H9 (cell line): Measurements from ENCODE around the gene CFAP61. TPM values are rescaled to one million over a fixed set of nuclear protein-coding genes. Genes with fewer than 3 reads are reported as not detected.

Source experiments
- DNase-seq: peaks from one replicate; pipeline ENCODE4 v3.0.0-alpha.2; 2017
- H2AFZ ChIP-seq: one replicate; pipeline ENCODE4 v1.6.1; 2013; ENCODE audit warnings: mild to moderate bottlenecking, low read length, control low read depth, moderate library complexity
- H2AK5ac ChIP-seq: 2 replicates; pipeline ENCODE4 v1.6.1; 2013; ENCODE audit warnings: low read length, control low read depth, mixed read lengths; ENCODE audit not compliant: insufficient read length
- H2BK120ac ChIP-seq: one replicate; pipeline ENCODE4 v1.6.1; 2013; ENCODE audit warnings: low read depth, mild to moderate bottlenecking, low read length, control low read depth, inconsistent platforms; ENCODE audit not compliant: poor library complexity, severe bottlenecking
- H2BK12ac ChIP-seq: 2 replicates; pipeline ENCODE4 v1.6.1; 2013; ENCODE audit warnings: low read length, control low read depth, mixed read lengths, low read depth; ENCODE audit not compliant: insufficient read length
- H2BK15ac ChIP-seq: 2 replicates; pipeline ENCODE4 v1.6.1; 2013; ENCODE audit warnings: low read depth, low read length, control low read depth
- H2BK20ac ChIP-seq: one replicate; pipeline ENCODE4 v1.6.1; 2013; ENCODE audit warnings: low read depth, mild to moderate bottlenecking, low read length, control low read depth, inconsistent platforms; ENCODE audit not compliant: poor library complexity, severe bottlenecking
- H2BK5ac ChIP-seq: 2 replicates; pipeline ENCODE4 v1.6.1; 2013; ENCODE audit warnings: low read length, control low read depth, mixed read lengths; ENCODE audit not compliant: insufficient read length
- H3K14ac ChIP-seq: 2 replicates; pipeline ENCODE4 v1.6.1; 2013; ENCODE audit warnings: low read length, control low read depth; ENCODE audit not compliant: insufficient read depth
- H3K18ac ChIP-seq: 2 replicates; pipeline ENCODE4 v1.6.1; 2013; ENCODE audit warnings: low read depth, mild to moderate bottlenecking, mixed read lengths, low read length, control low read depth; ENCODE audit not compliant: insufficient read length
- H3K23ac ChIP-seq: 2 replicates; pipeline ENCODE4 v1.6.1; 2013; ENCODE audit warnings: low read length, control low read depth, mixed read lengths, low read depth; ENCODE audit not compliant: insufficient read length
- H3K23me2 ChIP-seq: 2 replicates; pipeline ENCODE4 v1.6.1; 2013; ENCODE audit warnings: low read depth, mild to moderate bottlenecking, mixed read lengths, low read length, control low read depth; ENCODE audit not compliant: insufficient read length, poor library complexity, severe bottlenecking
- H3K27ac ChIP-seq: 2 replicates; pipeline ENCODE4 v1.5.1; 2013; ENCODE audit warnings: low read length, control low read depth, mixed read lengths, low read depth; ENCODE audit not compliant: insufficient read length
- H3K27me3 ChIP-seq: 2 replicates; pipeline ENCODE4 v1.6.1; 2013; ENCODE audit warnings: low read length, control low read depth, inconsistent platforms; ENCODE audit not compliant: insufficient read depth
- H3K4ac ChIP-seq: 2 replicates; pipeline ENCODE4 v1.6.1; 2013; ENCODE audit warnings: low read depth, mild to moderate bottlenecking, control low read depth, inconsistent platforms, low read length, moderate library complexity
- H3K4me1 ChIP-seq: 2 replicates; pipeline ENCODE4 v1.6.1; 2013; ENCODE audit warnings: low read length, control low read depth, inconsistent platforms; ENCODE audit not compliant: insufficient read depth
- H3K4me2 ChIP-seq: 2 replicates; pipeline ENCODE4 v1.6.1; 2013; ENCODE audit warnings: low read length, control low read depth, mixed read lengths; ENCODE audit not compliant: insufficient read length, insufficient read depth
- H3K56ac ChIP-seq: 2 replicates; pipeline ENCODE4 v1.6.1; 2013; ENCODE audit warnings: low read depth, mild to moderate bottlenecking, mixed read lengths, low read length, control low read depth; ENCODE audit not compliant: insufficient read length
- H3K79me1 ChIP-seq: 2 replicates; pipeline ENCODE4 v1.6.1; 2013; ENCODE audit warnings: low read depth, mild to moderate bottlenecking, moderate library complexity, low read length, control low read depth, inconsistent platforms; ENCODE audit not compliant: insufficient read depth, poor library complexity, severe bottlenecking
- H3K79me2 ChIP-seq: 2 replicates; pipeline ENCODE4 v1.6.1; 2013; ENCODE audit warnings: low read length, control low read depth, inconsistent platforms; ENCODE audit not compliant: insufficient read depth
- H3K9ac ChIP-seq: 2 replicates; pipeline ENCODE4 v1.6.1; 2013; ENCODE audit warnings: low read length, control low read depth, mixed read lengths; ENCODE audit not compliant: insufficient read length; ENCODE audit errors: extremely low read depth
- H3K9me3 ChIP-seq: one replicate; pipeline ENCODE4 v1.6.1; 2013; ENCODE audit warnings: low read depth, low read length, inconsistent platforms; ENCODE audit not compliant: control insufficient read depth
- H3T11ph ChIP-seq: one replicate; pipeline ENCODE4 v1.6.1; 2013; ENCODE audit warnings: mild to moderate bottlenecking, low read length, control low read depth, inconsistent platforms
- H4K20me1 ChIP-seq: one replicate; pipeline ENCODE4 v1.6.1; 2013; ENCODE audit not compliant: control insufficient read depth, insufficient read length, insufficient read depth
- H4K5ac ChIP-seq: 2 replicates; pipeline ENCODE4 v1.6.1; 2013; ENCODE audit warnings: low read depth, mild to moderate bottlenecking, mixed read lengths, low read length, control low read depth; ENCODE audit not compliant: insufficient read length
- H4K8ac ChIP-seq: replicated peaks from 2 replicates; pipeline ENCODE4 v1.6.1; 2013; ENCODE audit warnings: low read length, control low read depth, mixed read lengths, low read depth; ENCODE audit not compliant: insufficient read length
- H4K91ac ChIP-seq: 2 replicates; pipeline ENCODE4 v1.6.1; 2013; ENCODE audit warnings: low read depth, mild to moderate bottlenecking, moderate library complexity, mixed read lengths, low read length, control low read depth; ENCODE audit not compliant: insufficient read length
- H3K27ac Mint-ChIP-seq, 3 experiments: 2 replicates in 2 of 3; 3 replicates in 1 of 3; pipeline ENCODE4 v1.8.0; 2020 to 2021; ENCODE audit warnings: mixed read lengths in 3 of 3, mild to moderate bottlenecking in 1 of 3, moderate library complexity in 1 of 3
- H3K27me3 Mint-ChIP-seq: 2 replicates; pipeline ENCODE4 v1.8.0; 2021; ENCODE audit warnings: low read depth, mild to moderate bottlenecking, moderate library complexity, mixed read lengths
- H3K36me3 Mint-ChIP-seq, 3 experiments: 2 replicates in 2 of 3; 3 replicates in 1 of 3; pipeline ENCODE4 v1.8.0; 2020 to 2021; ENCODE audit warnings: low read depth in 3 of 3, mixed read lengths in 3 of 3; ENCODE audit not compliant: insufficient read depth in 1 of 3
- H3K4me1 Mint-ChIP-seq, 2 experiments: 2 replicates each; pipeline ENCODE4 v1.8.0; 2020; ENCODE audit warnings: mixed read lengths in 2 of 2
- H3K4me3 Mint-ChIP-seq, 2 experiments: 2 replicates in 1 of 2; 3 replicates in 1 of 2; pipeline ENCODE4 v1.8.0; 2020 to 2021; ENCODE audit warnings: mild to moderate bottlenecking in 2 of 2, mixed read lengths in 2 of 2, moderate library complexity in 1 of 2
- H3K9me3 Mint-ChIP-seq, 2 experiments: 2 replicates in 1 of 2; 3 replicates in 1 of 2; pipeline ENCODE4 v1.8.0; 2020; ENCODE audit warnings: mild to moderate bottlenecking in 2 of 2, mixed read lengths in 2 of 2, moderate library complexity in 1 of 2
- WGBS: extraction: QIAGEN DNeasy Blood & Tissue Kit; methylation state at CpG from one replicate; pipeline ENCODE4 v1.1.7; 2013; ENCODE audit warnings: missing lambda C conversion rate, low lambda C conversion rate, mixed read lengths; ENCODE audit not compliant: insufficient read length; ENCODE audit errors: extremely low coverage; 5-methylcytosine and 5-hydroxymethylcytosine counted together
- total RNA-seq: library from RNA; stranded (reverse); gene quantifications from 2 replicates; pipeline ENCODE4 v1.2.1, GENCODE V29; 2021
- TF ChIP-seq, protein P1 (sequence below): fragments of 200-600 bp; sonication (generic); conservative IDR thresholded peaks from 3 replicates; pipeline ENCODE4 v1.8.0; 2021; ENCODE audit warnings: antibody characterized with exemption, mild to moderate bottlenecking

The CFAP61 gene
- total RNA-seq, 1 experiment from 2014 or later = 0.44 TPM

DNA sequence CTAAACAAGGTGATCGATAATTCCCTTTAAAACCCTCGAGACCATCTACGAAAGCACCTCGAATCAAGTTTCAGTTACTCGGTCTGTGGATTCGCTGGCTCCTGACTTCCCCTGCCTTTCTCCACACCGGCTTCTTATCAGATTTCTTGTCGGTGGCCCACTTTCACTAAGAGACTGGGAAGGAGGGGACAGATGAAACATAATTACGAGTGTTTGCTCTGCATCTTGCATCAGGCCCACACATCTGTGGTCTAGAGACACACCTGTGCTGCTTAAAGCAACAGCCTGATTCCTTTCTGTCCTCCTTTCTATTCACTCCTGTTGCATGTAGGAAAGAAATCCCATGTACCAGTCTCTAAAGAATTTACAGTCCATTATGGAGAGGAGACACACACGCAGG lies 353.3 kb downstream of the CFAP61 start:
- TF ChIP-seq, protein P1, sequence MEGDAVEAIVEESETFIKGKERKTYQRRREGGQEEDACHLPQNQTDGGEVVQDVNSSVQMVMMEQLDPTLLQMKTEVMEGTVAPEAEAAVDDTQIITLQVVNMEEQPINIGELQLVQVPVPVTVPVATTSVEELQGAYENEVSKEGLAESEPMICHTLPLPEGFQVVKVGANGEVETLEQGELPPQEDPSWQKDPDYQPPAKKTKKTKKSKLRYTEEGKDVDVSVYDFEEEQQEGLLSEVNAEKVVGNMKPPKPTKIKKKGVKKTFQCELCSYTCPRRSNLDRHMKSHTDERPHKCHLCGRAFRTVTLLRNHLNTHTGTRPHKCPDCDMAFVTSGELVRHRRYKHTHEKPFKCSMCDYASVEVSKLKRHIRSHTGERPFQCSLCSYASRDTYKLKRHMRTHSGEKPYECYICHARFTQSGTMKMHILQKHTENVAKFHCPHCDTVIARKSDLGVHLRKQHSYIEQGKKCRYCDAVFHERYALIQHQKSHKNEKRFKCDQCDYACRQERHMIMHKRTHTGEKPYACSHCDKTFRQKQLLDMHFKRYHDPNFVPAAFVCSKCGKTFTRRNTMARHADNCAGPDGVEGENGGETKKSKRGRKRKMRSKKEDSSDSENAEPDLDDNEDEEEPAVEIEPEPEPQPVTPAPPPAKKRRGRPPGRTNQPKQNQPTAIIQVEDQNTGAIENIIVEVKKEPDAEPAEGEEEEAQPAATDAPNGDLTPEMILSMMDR = no peak
- Histone ChIP-seq H3K23me2 (no peaks in the 10 kb centered on the region), H3K79me1 (no peaks in the 10 kb centered on the region), H4K91ac (no peak overlapping the region), H3K9me3 (no peaks in the 10 kb centered on the region), H3K23ac (no peak overlapping the region), H3K56ac (no peak overlapping the region), H2BK20ac (no peak overlapping the region), H2AFZ (no peak overlapping the region), H4K5ac (no peak overlapping the region), H3T11ph (no peak overlapping the region), H2AK5ac (no peak overlapping the region), H3K4me2 (no peak overlapping the region), H2BK15ac (no peak overlapping the region), H3K14ac (no peak overlapping the region), H3K4ac (no peak overlapping the region), H4K8ac (no peak overlapping the region), H2BK120ac (no peak overlapping the region), H4K20me1 (no peaks in the 10 kb centered on the region), H3K18ac (no peak overlapping the region), H2BK12ac (no peak overlapping the region), H3K79me2 (no peaks in the 10 kb centered on the region), H3K27ac (no peak overlapping the region), H3K27me3 (no peaks in the 10 kb centered on the region), H3K9ac (no peak overlapping the region), H2BK5ac (no peak overlapping the region), H3K4me1 (no peaks in the 10 kb centered on the region)
- H3K4me1 Mint-ChIP-seq = peaks cover 17 to 30% of the 10 kb centered on the region in 2 experiments
- no CpG with 5 or more reads among the region's 10 CpGs for WGBS
- H3K36me3 Mint-ChIP-seq = no peaks in the 10 kb centered on the region; a peak in 2 of 7 replicates
- H3K4me3 Mint-ChIP-seq = no peak overlapping the region
- no peak for DNase-seq
- no peaks in the 10 kb centered on the region; the same call in none of the 2 replicates for H3K27me3 Mint-ChIP-seq
- H3K27ac Mint-ChIP-seq = no peak overlapping the region
- no peaks in the 10 kb centered on the region for H3K9me3 Mint-ChIP-seq
